ENCODE results near the gene MICU1. TPM values are rescaled to one million over a fixed set of nuclear protein-coding genes. Genes with fewer than 3 reads are reported as not detected.

Gene MICU1
- total and polyA plus RNA-seq, 12 donors: 34.2 to 54.1 (median 44.3) TPM

DNA sequence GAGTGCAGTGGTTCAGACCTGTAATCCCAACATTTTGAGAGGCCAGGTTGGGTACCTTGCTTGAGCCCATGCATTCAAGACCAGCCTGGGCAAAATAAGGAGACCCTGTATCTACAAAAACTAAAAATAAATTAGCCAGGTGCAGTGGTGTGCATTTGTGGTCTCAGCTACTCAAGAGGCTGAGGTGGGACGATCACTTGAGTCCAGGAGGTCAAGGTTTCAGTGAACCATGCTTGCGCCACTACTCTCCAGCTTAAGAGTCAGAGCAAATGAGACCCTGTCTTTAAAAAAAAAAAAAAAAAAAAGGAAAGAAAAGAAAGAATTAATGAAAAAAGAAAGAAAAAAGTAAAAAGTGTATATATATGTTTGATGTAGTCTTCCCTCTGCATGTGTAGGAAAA lies 24.7 kb downstream of the MICU1 start:
- 93 to 98% methylated on average over 2 of the region's 2 CpGs for WGBS, 2 donors
- ATAC-seq: no peak
- H3K4me3 ChIP-seq: no peak overlapping the region

DNA sequence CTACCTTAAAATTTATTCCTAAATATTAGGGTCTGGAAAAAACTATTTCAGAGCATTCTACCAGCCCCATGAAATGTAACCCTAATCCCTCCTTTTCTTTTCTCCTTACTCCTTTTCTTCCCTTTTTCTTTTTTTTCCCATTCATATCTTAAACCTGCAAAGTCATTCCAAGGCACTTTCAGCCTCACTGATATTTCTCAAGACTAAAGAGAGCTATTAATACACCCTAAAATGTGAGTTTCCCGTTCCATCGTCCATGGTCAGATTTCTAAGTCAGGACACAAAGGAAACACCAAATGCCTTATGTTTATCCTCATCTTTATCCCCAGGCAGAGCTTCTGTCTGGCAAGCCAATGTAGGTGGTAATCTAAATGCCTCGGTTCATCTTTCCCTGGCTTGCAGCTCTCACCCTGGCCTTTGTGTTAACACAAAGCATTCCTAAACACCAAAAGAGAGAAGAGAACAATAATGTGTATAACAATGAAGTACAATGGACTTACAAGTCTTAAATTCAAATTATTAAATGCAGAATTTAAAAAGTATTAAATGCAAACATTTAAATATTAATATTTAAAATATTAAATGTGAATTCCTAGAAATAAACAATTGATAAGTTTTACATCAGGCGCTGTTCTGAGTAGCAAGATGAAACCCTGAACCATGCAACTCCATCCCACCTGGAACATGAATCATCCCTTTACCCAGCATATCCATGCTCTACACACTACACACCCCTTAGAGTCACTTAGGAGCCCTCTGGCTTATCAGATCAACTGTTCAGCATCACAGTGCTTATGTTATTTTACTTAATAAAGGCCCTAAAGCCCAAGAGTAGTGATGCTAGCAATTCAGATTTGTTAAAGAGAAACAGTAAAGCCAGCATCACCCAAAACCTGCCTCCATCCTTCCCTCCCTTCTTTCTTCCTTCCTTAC lies 26.8 kb downstream of the MICU1 start:
- Histone ChIP-seq H3K27me3 (no peaks in the 10 kb centered on the region), H3K36me3 (peaks cover 0 to 5% (median 0%) of the 10 kb centered on the region in 9 donors), H3K27ac (no peak overlapping the region), H3K9me3 (no peaks in the 10 kb centered on the region), H3K4me3 (no peak overlapping the region), H3K4me1 (peaks cover 0 to 10% (median 0%) of the 10 kb centered on the region in 9 donors)
- no peak for DNase-seq
- WGBS, 2 donors: 77 to 83% methylated on average over 4 of the region's 4 CpGs
- intact Hi-C loops (cut with DNase I): no loop called here
- TF ChIP-seq, protein P1, sequence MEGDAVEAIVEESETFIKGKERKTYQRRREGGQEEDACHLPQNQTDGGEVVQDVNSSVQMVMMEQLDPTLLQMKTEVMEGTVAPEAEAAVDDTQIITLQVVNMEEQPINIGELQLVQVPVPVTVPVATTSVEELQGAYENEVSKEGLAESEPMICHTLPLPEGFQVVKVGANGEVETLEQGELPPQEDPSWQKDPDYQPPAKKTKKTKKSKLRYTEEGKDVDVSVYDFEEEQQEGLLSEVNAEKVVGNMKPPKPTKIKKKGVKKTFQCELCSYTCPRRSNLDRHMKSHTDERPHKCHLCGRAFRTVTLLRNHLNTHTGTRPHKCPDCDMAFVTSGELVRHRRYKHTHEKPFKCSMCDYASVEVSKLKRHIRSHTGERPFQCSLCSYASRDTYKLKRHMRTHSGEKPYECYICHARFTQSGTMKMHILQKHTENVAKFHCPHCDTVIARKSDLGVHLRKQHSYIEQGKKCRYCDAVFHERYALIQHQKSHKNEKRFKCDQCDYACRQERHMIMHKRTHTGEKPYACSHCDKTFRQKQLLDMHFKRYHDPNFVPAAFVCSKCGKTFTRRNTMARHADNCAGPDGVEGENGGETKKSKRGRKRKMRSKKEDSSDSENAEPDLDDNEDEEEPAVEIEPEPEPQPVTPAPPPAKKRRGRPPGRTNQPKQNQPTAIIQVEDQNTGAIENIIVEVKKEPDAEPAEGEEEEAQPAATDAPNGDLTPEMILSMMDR (IDR thresholded peaks at IDR 0.05): no peak
- no peak for ATAC-seq

More for the DNA sequence above, 24.7 kb downstream of the MICU1 start:
- Histone ChIP-seq H3K9me3 (no peaks in the 10 kb centered on the region), H3K27ac (no peak overlapping the region), H3K36me3 (peaks cover 0 to 5% (median 0%) of the 10 kb centered on the region in 9 donors), H3K4me1 (peaks cover 0 to 20% (median 0%) of the 10 kb centered on the region in 9 donors), H3K27me3 (no peaks in the 10 kb centered on the region)
- intact Hi-C loops (cut with DNase I): no loop called here
- DNase-seq: no peak
- TF ChIP-seq, protein P1 (IDR thresholded peaks at IDR 0.05): no peak

DNA sequence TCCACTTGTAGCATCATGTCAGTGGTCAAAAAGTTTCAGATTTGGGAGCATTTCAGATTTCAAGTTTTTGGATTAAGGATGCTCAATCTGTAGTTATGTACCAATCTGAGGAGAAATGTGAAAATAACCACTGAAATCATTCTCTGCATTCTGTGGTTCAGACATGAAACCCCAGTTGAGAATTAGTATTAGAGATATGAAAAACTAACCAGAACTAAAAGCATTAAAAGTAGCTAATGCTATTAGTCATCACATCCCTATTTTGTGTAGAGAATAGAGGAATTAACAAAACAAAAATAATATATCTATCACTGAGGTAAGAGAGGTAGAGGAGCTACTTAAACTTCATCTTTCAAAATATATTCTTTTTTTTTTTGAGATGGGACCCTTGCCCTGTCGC lies 28.0 kb downstream of the MICU1 start:
- H3K27me3 ChIP-seq: no peaks in the 10 kb centered on the region
- H3K4me1 ChIP-seq: peaks cover 0 to 13% (median 0%) of the 10 kb centered on the region in 9 donors
- H3K27ac ChIP-seq: no peak overlapping the region
- intact Hi-C loops (cut with DNase I): no loop called here
- WGBS, 2 donors: 95 to 100% methylated on average over 1 of the region's 1 CpG
- no peak for DNase-seq
- H3K4me3 ChIP-seq: no peak overlapping the region
- TF ChIP-seq, protein P1 (IDR thresholded peaks at IDR 0.05): no peak
- ATAC-seq: no peak
- peaks cover 0 to 5% (median 0%) of the 10 kb centered on the region in 11 donors for H3K9me3 ChIP-seq
- H3K36me3 ChIP-seq: peaks cover 0 to 5% (median 0%) of the 10 kb centered on the region in 9 donors

DNA sequence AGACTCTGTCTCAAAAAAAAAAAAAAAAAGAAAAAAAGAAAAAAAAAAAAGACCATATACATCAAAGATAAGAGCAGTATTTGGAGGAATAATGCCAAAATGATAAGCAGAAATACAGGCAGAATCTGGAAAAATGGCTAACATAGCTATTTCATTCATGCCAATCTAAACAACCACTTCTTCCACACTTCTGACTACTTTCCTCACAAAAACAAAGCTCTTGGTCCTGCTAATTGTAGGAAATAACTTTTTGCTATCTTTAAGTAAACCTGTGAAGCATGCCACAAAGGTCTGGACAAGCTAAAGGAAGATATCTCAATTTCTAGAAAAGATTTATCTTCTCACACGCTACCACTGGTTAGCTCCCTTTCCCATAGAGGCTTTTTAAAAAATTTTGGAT lies 30.4 kb downstream of the MICU1 start:
- intact Hi-C loops (cut with DNase I): no loop called here
- no peak overlapping the region for H3K27ac ChIP-seq
- DNase-seq (no peak), ATAC-seq (no peak)
- H3K9me3 ChIP-seq: peaks cover 0 to 13% (median 0%) of the 10 kb centered on the region in 11 donors
- peaks cover 0 to 13% (median 0%) of the 10 kb centered on the region in 9 donors for H3K4me1 ChIP-seq
- H3K27me3 ChIP-seq: no peaks in the 10 kb centered on the region
- WGBS, 2 donors: 98% methylated on average over 1 of the region's 1 CpG
- H3K36me3 ChIP-seq: peaks cover 0 to 1% (median 0%) of the 10 kb centered on the region in 9 donors
- no peak overlapping the region for H3K4me3 ChIP-seq
- TF ChIP-seq, protein P1 (IDR thresholded peaks at IDR 0.05): no peak

Data from heart right ventricle (tissue), 16 donors.